Right hindlimb (tissue), 1 donor: ENCODE results near the gene TMEM139.
"Not testable (repeated sequence)": the region's sequence is repeated elsewhere in the genome, so short reads cannot be mapped to it uniquely, and the experiment has no call there.

ENCODE experiments used
- DNase-seq: peaks from one replicate; pipeline ENCODE4 v3.0.0-alpha.2; 2018

Gene TMEM139

DNA sequence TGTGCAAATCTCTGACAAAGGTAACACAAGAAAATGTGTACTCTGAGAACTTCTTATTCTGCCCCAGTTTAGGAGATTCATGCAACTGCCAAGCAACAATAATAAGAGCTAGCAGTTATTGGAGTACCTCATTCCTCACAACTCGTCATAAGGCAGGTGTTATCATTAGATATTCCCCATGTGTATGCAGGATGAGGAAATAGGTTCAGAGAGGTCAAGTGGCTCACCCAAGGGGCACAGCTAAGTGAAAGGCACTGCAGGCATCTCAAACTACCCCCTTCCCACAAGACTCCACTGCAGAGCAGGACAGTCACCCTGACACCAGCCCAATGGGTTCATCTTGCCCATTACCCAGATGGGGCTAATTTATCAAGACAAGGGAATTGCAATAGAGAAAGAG lies 22.9 kb upstream of the TMEM139 start:
- DNase-seq, result no peak

DNA sequence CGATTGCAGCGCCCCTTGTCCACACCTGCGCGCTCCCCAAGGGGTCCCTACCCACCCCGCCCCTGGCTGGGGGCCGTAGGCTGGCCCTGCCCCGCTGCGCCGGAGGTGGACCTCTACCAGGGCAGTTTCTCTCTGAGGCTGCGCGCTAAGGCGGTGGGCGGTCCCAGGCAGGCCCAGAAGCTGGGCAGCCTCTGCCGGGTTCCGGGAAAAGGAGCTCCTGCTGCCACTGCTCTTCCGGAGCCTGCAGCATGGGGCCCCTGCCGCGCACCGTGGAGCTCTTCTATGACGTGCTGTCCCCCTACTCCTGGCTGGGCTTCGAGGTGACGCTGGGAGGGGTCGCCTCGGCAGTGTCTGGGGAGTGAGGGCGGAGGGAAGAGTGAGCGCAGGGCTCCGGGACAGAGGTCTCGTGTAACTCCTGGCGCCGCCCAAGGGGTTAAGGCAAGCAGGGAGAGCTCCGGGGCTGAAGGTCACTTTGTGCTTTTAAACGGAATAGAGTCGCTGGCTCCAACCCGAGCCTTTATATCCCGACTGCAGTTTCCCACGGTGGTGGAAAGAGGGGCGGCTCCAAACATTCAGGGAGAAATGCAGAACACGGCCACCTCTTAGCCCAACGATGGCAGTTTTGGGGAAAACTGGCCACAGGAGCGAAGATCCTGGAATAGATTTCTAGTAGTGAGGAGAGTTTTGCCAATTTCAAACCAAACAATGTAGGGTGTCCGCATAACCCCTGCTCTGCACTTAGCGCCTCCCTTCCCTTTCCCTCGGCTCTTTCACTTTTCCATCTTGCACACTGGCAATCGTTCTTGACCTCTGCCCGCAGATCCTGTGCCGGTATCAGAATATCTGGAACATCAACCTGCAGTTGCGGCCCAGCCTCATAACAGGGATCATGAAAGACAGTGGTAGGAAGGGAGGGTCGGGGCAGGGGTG lies 21.2 kb upstream of the TMEM139 start, which contains the start of gene GSTK1:
TSS of gene GSTK1 (plus strand) at position 176 of the 930 bp plus-strand sequence. CDS start at position 249, 73 bp downstream.
- DNase-seq, result peak; percentile 89

DNA sequence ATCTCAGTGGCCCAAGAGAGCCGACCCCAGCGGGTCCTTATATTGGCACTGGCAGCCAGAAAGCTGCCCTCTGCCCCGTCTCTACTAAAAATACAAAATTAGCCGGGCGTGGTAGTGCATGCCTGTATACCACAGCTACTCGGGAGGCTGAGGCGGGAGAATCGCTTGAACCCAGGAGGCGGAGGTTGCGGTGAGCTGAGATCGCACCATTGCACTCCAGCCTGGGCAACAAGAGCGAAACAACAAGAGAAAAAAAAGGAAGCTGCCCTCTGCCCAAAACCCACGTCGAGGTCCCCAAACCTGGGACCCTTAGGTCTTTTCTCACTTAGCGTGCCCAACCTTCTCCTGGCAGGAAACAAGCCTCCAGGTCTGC lies 20.6 kb upstream of the TMEM139 start:
- DNase-seq, result not testable (repeated sequence)

DNA sequence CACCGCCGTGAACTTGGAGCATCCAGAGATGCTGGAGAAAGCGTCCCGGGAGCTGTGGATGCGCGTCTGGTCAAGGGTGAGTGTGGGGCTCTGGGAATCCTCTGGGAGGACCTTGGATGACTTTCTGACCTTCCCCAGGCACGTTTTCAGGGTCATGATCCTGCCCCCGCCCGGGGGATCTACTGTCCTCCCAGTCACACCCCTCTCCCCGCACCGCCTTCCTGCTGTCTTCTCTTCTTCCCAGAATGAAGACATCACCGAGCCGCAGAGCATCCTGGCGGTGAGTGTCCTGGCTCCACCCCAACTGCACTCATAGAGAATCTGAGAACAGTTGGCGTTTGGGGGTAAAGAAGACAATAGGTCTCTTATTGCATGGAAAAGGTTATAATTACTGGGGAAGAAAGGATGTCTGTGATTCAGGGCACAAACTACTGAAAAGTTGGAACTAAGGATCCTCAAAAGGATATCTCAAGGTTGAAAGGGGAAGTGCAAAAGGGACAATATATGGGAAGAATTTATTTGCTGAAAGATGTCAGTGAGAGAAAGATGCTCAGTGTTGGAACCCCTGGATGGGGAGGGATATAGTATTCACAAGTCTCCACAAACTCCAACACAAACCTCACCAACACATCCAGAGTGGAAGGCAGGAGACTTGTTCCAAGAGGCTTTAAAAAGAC lies 19.6 kb upstream of the TMEM139 start:
- no peak for DNase-seq

DNA sequence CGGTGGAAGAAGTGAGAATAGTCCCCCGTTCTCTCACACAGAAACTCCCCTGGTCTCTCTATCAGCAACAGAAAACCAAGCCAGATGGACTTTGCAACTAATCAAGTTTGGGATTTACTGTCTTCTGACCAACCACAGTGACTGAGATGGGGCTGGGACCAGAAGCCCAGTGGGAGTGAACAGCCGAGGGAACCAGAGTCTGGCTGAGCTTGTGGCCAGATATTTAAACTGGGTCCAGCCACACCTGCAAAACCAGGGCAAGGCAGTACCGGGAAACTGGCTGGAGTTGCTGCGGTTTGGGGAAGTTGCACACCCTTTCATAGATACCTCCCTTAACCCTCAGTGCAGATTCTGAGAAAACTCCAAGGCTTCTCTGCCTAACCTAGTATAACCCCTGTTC lies 15.5 kb upstream of the TMEM139 start:
- no peak for DNase-seq

DNA sequence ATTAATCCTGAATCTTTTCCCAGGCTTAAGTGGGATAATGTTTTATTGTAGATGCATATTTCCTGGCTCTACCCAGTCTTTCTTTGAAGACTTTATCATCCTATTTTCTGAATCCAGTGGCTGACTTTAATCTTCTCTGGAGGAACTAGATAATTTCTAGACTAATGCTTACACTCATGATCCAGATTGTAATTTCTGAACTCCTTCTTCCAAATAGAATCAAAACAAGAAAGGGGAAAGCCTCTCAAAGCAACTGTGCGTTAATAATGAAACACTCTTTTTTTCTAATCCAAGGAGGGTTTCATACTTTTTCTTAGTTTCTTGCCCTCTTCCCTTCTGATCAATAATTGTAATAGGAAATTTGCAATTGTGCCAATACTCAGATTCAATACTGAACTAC lies 13.5 kb upstream of the TMEM139 start:
- no peak for DNase-seq

DNA sequence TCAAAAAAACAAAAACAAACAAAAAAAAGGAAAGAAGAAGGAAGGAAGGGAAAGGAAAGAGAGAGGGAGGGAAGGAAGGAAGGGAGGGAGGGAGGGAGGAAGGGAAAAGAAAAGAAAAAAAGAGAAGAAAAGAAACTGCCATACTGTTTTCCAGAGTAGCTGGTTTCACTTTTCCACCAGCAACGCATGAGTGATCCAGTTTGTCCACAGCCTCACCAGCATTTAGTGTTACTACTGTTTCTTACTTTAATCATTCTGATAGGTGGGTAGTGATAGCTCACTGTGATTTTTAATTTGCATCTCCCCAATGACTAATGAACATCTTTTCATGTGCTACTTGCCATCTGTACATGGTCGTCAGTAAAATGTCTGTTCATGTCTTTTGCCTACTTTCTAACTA lies 11.9 kb upstream of the TMEM139 start:
- no peak for DNase-seq

DNA sequence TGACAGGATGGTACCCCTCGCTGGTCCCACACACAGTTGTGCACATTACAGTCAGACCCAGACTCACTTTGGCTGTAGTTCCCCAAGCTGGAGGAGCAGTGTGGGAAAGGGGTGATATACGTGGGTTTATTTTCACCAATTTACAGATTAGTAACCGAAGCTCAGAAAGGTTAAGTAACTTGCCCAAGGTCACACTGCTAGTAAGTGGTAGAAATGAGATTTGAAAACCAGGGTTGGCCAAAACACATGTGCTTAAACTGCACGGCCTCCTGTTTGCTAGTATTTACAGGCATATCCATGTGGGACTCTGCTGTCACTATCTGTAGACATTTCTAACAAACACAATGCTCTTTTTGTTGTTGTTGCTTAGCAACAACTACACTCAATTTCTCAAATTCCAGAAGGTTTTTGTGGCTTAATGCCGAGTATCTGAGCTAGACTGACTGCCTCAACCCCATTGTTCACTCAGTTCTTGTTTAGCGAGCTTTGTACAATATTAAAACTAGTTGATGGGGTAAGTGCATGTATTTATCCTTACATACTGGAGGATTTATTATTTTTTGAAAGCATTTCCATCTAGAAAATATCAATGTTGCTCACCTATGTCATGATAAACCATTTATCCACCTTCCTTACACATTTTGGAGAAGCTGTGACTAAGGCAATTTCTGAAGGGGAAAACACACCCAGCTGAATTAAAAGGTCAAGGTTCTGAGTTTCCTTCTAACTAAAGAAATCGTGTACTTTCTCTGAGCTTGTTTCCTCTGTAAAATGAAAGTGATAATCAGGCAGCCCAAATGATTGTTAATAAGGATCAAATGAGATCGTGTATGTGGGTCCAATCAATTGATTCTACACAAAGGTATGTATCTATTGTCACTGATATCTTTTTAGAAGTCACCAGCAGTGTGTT lies 5.3 kb upstream of the TMEM139 start:
- peak; percentile 44 for DNase-seq

DNA sequence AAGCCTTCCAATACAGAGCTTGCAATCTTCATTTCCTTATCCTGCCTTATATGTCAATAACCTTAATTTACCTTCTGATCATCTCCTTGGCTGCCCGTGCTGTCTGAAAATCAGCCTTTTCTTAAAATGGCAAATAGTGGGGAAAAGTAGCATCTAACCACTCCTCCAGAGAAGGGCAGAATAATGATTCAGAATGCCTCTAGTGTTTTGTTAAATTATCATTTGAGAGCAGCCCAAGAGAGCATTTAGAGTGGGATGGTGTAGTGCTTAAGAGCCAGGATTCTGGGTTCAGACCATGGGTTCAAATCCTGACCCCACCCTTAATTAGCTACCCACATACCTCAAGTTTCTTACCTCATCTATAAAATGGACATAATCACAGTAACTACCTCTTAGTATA lies 4.6 kb upstream of the TMEM139 start:
- DNase-seq, result no peak

DNA sequence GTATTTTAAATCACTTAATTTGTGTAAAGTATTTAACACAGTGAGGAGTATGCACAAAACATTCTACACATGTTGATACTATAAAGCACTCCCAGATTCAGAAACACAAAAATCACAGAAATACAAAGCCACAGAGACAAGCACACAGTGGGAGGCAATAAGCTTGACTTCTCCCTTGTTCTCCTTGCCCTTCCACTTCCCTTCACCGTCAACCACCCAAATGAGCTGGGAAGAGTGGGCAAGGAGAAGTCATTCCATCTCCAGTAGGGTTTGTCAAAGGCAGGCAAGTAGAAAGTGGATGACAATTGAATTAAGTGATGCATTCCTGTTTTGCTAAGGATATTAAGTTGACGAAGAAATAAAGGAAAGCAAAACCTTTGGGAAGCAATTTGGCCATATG lies 4.2 kb upstream of the TMEM139 start:
- DNase-seq, result no peak

DNA sequence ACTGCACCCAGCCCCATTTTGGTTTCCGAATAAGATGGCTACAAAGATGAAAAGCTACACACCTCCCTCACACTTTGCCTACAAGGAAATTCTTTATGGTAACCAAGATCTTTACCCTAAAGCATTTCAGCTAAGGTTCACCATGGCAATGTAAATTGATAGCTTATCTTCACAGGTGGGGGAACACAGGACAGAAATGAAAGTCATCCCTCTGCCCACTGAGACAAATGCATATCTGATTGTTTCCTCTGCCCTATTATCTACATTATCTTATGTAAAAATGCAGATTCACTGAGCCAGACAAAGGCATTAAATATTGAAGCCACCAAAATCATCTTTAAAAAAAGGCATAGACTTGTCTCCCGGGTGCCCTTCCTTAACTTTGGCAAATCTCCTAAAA lies 3.2 kb upstream of the TMEM139 start:
- DNase-seq, result no peak

DNA sequence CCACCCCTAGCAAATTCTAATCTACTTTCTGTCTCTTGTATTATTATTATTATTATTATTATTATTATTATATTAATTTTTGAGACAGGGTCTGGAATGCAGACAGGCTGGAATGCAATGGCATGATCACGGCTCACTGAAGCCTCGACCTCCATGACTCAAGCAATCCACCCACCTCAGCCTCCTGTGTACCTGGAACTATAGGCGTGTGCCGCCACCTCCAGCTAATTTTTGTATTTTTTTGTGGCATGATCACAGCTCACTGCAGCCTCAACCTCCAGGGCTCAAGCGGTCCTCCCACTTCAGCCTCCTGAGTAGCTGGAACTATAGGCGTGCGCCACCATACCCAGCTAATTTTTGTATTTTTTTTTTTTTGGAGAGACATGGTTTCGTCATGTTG lies 2.6 kb upstream of the TMEM139 start:
- no peak for DNase-seq

DNA sequence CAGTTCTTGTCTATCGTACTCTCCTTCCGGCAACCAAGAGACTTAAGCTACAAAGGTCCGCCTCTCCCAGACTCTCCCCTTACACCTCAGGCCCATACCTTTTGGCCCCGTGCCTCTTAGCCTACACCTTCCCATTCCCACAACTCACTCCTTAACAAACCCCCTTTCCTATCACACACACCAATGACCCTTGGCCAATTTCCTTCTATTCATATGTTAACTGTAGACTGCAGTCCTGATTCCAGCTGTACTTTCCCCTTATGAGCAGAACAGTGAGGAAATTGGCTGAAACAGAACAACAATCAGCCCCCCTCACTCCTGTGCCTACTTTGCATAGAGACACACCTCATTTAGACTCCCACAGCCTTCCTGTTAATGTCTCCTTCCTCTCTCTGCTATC lies 1.4 kb upstream of the TMEM139 start:
- no peak for DNase-seq

DNA sequence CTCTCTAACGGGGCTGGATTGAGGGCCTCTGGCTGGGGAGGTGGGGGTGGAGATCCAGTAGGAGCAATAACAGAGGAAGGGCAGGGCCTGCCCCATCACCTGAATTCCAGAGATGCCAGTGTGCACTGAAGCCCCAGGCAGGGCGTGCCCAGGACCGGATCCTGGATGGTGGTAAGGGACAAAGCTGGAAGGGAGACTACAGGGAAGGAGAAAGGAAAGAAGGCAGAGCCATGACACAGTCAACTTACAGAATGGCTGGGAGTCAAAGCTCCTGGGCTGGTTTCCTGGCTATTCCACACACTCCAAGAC lies 666 bp downstream of the TMEM139 start:
- no peak for DNase-seq

DNA sequence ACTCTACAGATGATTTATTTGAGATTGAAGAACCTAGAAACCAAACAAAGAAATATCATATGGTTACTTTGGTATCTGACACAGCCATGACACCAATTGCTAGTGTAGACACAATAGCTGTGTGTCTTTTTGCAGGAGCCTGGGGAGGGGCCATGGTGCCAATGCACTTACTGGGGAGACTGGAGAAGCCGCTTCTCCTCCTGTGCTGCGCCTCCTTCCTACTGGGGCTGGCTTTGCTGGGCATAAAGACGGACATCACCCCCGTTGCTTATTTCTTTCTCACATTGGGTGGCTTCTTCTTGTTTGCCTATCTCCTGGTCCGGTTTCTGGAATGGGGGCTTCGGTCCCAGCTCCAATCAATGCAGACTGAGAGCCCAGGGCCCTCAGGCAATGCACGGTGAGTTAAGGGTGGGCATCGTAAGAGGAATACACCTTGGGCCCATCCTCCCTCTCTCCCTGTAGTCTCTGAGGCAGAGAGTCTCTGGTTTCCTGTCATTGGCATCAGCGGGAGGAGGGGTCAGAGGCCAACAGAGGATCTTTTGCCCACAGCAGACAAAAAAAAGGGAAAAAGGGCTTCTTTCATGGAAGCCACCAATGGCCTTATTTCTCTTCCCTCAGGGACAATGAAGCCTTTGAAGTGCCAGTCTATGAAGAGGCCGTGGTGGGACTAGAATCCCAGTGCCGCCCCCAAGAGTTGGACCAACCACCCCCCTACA lies 1.2 kb downstream of the TMEM139 start:
- DNase-seq, result no peak

DNA sequence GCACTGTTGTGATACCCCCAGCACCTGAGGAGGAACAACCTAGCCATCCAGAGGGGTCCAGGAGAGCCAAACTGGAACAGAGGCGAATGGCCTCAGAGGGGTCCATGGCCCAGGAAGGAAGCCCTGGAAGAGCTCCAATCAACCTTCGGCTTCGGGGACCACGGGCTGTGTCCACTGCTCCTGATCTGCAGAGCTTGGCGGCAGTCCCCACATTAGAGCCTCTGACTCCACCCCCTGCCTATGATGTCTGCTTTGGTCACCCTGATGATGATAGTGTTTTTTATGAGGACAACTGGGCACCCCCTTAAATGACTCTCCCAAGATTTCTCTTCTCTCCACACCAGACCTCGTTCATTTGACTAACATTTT lies 1.7 kb downstream of the TMEM139 start:
- no peak for DNase-seq

DNA sequence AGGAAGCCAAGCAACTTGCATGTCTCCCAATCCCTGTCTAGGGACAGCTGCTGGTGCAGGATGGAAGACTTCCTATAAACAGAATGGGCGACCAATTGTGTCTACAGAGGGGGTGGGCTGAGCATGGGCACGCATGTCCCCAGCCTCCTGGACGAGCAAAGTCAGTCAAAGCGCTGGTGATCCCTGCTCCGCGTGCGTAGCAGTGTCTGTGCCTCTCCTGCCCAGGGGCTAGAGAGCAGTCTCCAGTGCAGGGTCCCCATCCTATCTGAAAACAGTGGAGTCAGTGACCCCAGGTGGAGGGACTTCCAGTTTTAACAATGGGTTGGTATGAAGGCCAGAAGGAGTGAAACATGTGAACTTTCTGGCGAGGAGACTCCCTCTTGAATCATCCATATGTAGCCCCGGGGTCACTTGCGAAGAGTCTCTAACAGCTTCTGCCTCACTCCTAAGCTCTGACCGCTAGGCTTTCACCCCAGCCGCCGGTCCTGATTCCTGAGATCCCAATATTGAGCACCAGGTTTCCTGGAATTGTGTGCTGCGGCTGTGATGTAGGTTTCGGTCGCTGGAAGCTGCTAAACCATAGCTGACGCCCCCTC lies 2.7 kb downstream of the TMEM139 start:
- no peak for DNase-seq

DNA sequence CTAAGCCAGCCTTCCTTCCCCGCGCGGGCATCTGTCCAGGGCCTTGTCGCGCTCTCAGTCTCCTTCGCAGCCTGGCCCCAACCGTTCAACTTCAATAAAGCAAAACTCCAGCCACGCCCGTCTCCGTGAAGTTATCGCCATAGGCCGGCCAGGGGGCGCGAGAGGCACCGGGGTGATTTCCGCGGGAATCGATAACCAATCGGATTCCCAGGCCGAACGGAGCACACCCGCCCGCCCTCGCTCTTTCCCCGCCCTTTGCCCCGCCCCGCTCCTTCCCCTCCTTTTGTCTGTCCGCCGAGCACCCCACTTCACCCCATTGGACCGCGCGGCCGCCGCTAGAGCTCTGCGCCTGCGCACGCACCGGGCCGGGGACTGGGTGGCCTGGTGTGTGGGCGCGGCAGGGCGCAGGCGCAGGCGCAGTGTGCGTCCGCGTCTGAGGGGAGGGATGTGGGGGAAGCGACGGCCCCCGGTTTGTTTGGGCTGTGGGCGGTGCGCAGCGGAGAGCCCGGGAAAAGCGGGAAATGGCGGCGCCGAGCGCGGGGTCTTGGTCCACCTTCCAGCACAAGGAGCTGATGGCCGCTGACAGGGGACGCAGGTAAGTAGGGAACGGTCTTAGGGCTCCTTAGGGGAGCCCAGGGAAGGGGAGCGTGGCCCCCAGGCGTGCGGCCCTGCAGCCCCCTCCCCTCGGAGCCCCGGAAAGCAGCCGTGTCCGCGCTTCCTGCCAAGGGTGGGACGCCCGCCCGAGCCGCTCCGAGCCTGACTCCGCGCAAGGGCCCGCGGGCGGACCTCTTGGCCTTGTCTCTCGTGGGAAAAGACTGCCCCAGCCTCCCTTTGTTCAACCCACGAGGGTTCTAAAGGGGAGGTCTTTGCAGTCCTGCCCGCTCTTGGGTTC lies 3.4 kb downstream of the TMEM139 start, which contains the start of gene CASP2:
TSS of gene CASP2 (plus strand) at position 417 of the 892 bp plus-strand sequence. CDS start at position 522, 105 bp downstream.
- DNase-seq, result peak; percentile 99

DNA sequence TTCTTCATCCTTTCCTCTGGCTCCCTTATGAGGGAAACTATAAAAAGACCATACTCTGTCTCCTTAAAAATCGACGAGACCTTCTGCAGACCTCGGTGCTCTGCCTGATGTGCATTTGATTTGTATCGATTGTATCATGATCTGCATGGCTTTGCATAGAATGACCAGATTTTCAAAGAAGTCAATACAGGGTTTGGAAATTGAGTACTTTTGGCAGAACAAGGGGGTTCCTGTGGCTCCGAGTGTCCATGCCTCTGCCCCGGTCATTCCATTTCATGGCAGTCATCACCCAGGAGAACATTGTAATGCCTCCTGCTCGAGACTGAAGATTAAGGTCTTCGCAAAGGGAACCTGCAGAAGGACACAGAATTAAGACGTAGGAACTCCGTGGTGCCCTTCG lies 4.1 kb downstream of the TMEM139 start:
- no peak for DNase-seq

DNA sequence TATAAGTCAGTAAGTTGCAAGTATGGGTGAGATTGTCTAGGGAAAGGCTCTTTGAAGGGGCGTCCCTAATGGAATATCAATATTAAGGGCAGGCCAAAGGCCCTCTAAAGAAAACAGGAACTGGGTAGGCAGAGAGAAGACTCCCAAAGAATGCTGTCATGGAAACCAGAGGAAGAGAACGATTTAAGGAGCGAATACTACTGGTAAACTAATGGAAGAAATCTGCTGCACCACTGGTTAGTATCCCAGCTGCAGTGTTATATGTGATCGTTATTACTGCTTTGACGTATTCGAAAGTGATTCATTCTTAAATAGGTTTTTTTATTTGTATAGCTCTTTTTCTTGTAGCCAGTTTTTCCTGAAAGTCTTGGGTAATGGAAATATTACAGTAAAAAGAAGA lies 4.7 kb downstream of the TMEM139 start:
- no peak for DNase-seq

DNA sequence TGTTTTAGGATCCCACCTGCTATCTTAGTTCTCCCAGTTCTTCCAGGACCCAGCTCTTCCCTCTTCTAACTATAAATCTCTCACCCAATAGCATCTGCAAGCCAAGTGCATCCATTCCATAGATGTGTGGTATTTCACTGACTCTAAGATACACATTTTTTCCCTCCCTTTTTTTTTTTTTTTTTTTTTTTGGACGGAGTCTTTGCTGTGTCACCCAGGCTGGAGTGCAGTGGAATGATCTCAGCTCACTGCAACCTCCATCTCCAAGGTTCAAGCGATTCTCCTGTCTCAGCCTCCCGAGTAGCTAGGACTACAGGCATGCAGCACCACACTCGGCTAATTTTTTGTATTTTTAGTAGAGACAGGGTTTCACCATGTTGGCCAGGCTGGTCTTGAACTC lies 5.1 kb downstream of the TMEM139 start:
- DNase-seq, result not testable (repeated sequence)
